ENCODE measurements around the gene CTIF. TPM values are rescaled to one million over a fixed set of nuclear protein-coding genes. Genes with fewer than 3 reads are reported as not detected.
A peak's percentile ranks its signal among the peaks of the same experiment; 100 is the strongest.

The CTIF gene
- total RNA-seq, 2 donors from 2014 or later, result 7.9 to 8.2 TPM

GRCh38 chr18:48739266-48740067 is 200.6 kb downstream of the CTIF start:
- Mint-ChIP-seq H3K9me3 (no peaks in the 10 kb centered on the region), H3K27ac (no peak overlapping the region), H3K36me3 (ENCODE audit: low read depth) (no peaks in the 10 kb centered on the region), H3K4me1 (peaks cover 6% of the 10 kb centered on the region), H3K27me3 (no peaks in the 10 kb centered on the region), H3K4me3 (no peak overlapping the region)
- no peak for ATAC-seq (replicated peaks)

GRCh38 chr18:48740068-48740440 is 201.2 kb downstream of the CTIF start:
- Mint-ChIP-seq H3K4me1 (peaks cover 3% of the 10 kb centered on the region), H3K36me3 (ENCODE audit: low read depth) (no peaks in the 10 kb centered on the region), H3K9me3 (no peaks in the 10 kb centered on the region), H3K27me3 (no peaks in the 10 kb centered on the region), H3K27ac (no peak overlapping the region), H3K4me3 (no peak overlapping the region)
- no peak for ATAC-seq (replicated peaks)

GRCh38 chr18:48740851-48741485 is 202.1 kb downstream of the CTIF start:
- Mint-ChIP-seq H3K4me3 (no peak overlapping the region), H3K9me3 (no peaks in the 10 kb centered on the region), H3K36me3 (ENCODE audit: low read depth) (no peaks in the 10 kb centered on the region), H3K27ac (peak overlapping the region; percentile 15), H3K4me1 (no peaks in the 10 kb centered on the region), H3K27me3 (no peaks in the 10 kb centered on the region)
- ATAC-seq (replicated peaks), result no peak

- ATAC-seq (replicated peaks), result no peak
- Mint-ChIP-seq H3K27ac (no peak overlapping the region), H3K36me3 (ENCODE audit: low read depth) (no peaks in the 10 kb centered on the region), H3K9me3 (no peaks in the 10 kb centered on the region), H3K4me1 (no peaks in the 10 kb centered on the region), H3K4me3 (no peak overlapping the region), H3K27me3 (no peaks in the 10 kb centered on the region)
These were observed 203.0 kb downstream of the CTIF start for GRCh38 chr18:48741866-48742265.

GRCh38 chr18:48742304-48742703 is 203.5 kb downstream of the CTIF start:
- no peaks in the 10 kb centered on the region for H3K27me3 Mint-ChIP-seq
- H3K4me1 Mint-ChIP-seq, result no peaks in the 10 kb centered on the region
- no peak overlapping the region for H3K4me3 Mint-ChIP-seq
- no peak for ATAC-seq (replicated peaks)
- no peak overlapping the region for H3K27ac Mint-ChIP-seq
- no peaks in the 10 kb centered on the region for H3K9me3 Mint-ChIP-seq
- no peaks in the 10 kb centered on the region for H3K36me3 Mint-ChIP-seq (ENCODE audit: low read depth)

GRCh38 chr18:48742706-48743475 is 204.1 kb downstream of the CTIF start:
- Mint-ChIP-seq H3K9me3 (no peaks in the 10 kb centered on the region), H3K27me3 (no peaks in the 10 kb centered on the region), H3K4me1 (no peaks in the 10 kb centered on the region), H3K36me3 (ENCODE audit: low read depth) (no peaks in the 10 kb centered on the region), H3K4me3 (no peak overlapping the region), H3K27ac (no peak overlapping the region)
- no peak for ATAC-seq (replicated peaks)

GRCh38 chr18:48743886-48744285 is 205.1 kb downstream of the CTIF start:
- no peak overlapping the region for H3K4me3 Mint-ChIP-seq
- H3K4me1 Mint-ChIP-seq, result no peaks in the 10 kb centered on the region
- no peaks in the 10 kb centered on the region for H3K9me3 Mint-ChIP-seq
- no peaks in the 10 kb centered on the region for H3K27me3 Mint-ChIP-seq
- H3K36me3 Mint-ChIP-seq (ENCODE audit: low read depth), result no peaks in the 10 kb centered on the region
- ATAC-seq (replicated peaks), result no peak
- no peak overlapping the region for H3K27ac Mint-ChIP-seq

- ATAC-seq (replicated peaks), result no peak
- H3K27ac Mint-ChIP-seq, result no peak overlapping the region
- no peaks in the 10 kb centered on the region for H3K9me3 Mint-ChIP-seq
- no peaks in the 10 kb centered on the region for H3K4me1 Mint-ChIP-seq
- H3K27me3 Mint-ChIP-seq, result no peaks in the 10 kb centered on the region
- H3K4me3 Mint-ChIP-seq, result no peak overlapping the region
- H3K36me3 Mint-ChIP-seq (ENCODE audit: low read depth), result no peaks in the 10 kb centered on the region
These were observed 206.5 kb downstream of the CTIF start for GRCh38 chr18:48745293-48745692.

GRCh38 chr18:48749768-48750167 is 210.9 kb downstream of the CTIF start:
- no peak overlapping the region for H3K4me3 Mint-ChIP-seq
- no peaks in the 10 kb centered on the region for H3K9me3 Mint-ChIP-seq
- no peak for ATAC-seq (replicated peaks)
- no peak overlapping the region for H3K27ac Mint-ChIP-seq
- no peaks in the 10 kb centered on the region for H3K4me1 Mint-ChIP-seq
- no peaks in the 10 kb centered on the region for H3K36me3 Mint-ChIP-seq (ENCODE audit: low read depth)
- no peaks in the 10 kb centered on the region for H3K27me3 Mint-ChIP-seq

- no peak overlapping the region for H3K27ac Mint-ChIP-seq
- H3K36me3 Mint-ChIP-seq (ENCODE audit: low read depth), result no peaks in the 10 kb centered on the region
- H3K4me3 Mint-ChIP-seq, result no peak overlapping the region
- no peaks in the 10 kb centered on the region for H3K4me1 Mint-ChIP-seq
- no peaks in the 10 kb centered on the region for H3K9me3 Mint-ChIP-seq
- no peaks in the 10 kb centered on the region for H3K27me3 Mint-ChIP-seq
- ATAC-seq (replicated peaks), result no peak
These were observed 211.8 kb downstream of the CTIF start for GRCh38 chr18:48750485-48751175.

GRCh38 chr18:48751727-48752468 is 213.1 kb downstream of the CTIF start:
- Mint-ChIP-seq H3K4me1 (no peaks in the 10 kb centered on the region), H3K4me3 (no peak overlapping the region), H3K27me3 (no peaks in the 10 kb centered on the region), H3K9me3 (no peaks in the 10 kb centered on the region), H3K27ac (no peak overlapping the region), H3K36me3 (ENCODE audit: low read depth) (no peaks in the 10 kb centered on the region)
- no peak for ATAC-seq (replicated peaks)

GRCh38 chr18:48752478-48752877 is 213.6 kb downstream of the CTIF start:
- H3K27me3 Mint-ChIP-seq, result no peaks in the 10 kb centered on the region
- H3K36me3 Mint-ChIP-seq (ENCODE audit: low read depth), result no peaks in the 10 kb centered on the region
- H3K27ac Mint-ChIP-seq, result no peak overlapping the region
- H3K4me1 Mint-ChIP-seq, result no peaks in the 10 kb centered on the region
- no peak for ATAC-seq (replicated peaks)
- no peaks in the 10 kb centered on the region for H3K9me3 Mint-ChIP-seq
- no peak overlapping the region for H3K4me3 Mint-ChIP-seq

- Mint-ChIP-seq H3K9me3 (no peaks in the 10 kb centered on the region), H3K27ac (no peak overlapping the region), H3K4me3 (no peak overlapping the region), H3K4me1 (no peaks in the 10 kb centered on the region), H3K36me3 (ENCODE audit: low read depth) (no peaks in the 10 kb centered on the region), H3K27me3 (no peaks in the 10 kb centered on the region)
- no peak for ATAC-seq (replicated peaks)
These were observed 214.1 kb downstream of the CTIF start for GRCh38 chr18:48752928-48753327.

- no peaks in the 10 kb centered on the region for H3K4me1 Mint-ChIP-seq
- no peak for ATAC-seq (replicated peaks)
- H3K27ac Mint-ChIP-seq, result no peak overlapping the region
- no peak overlapping the region for H3K4me3 Mint-ChIP-seq
- H3K36me3 Mint-ChIP-seq (ENCODE audit: low read depth), result no peaks in the 10 kb centered on the region
- no peaks in the 10 kb centered on the region for H3K27me3 Mint-ChIP-seq
- no peaks in the 10 kb centered on the region for H3K9me3 Mint-ChIP-seq
These were observed 214.9 kb downstream of the CTIF start for GRCh38 chr18:48753691-48754090.
